ENCODE data around the gene SH3PXD2A. TPM values are rescaled to one million over a fixed set of nuclear protein-coding genes. Genes with fewer than 3 reads are reported as not detected.

SH3PXD2A gene
- total RNA-seq, 4 donors from 2014 or later, result 35.0 to 54.8 (median 45.4) TPM

- no peak for DNase-seq (ENCODE audit: low spot score in 2 of 2)
- intact Hi-C loops (cut with DNase I; ENCODE audit: low total_unique reads), result no loop called here
- TF ChIP-seq, protein P1, sequence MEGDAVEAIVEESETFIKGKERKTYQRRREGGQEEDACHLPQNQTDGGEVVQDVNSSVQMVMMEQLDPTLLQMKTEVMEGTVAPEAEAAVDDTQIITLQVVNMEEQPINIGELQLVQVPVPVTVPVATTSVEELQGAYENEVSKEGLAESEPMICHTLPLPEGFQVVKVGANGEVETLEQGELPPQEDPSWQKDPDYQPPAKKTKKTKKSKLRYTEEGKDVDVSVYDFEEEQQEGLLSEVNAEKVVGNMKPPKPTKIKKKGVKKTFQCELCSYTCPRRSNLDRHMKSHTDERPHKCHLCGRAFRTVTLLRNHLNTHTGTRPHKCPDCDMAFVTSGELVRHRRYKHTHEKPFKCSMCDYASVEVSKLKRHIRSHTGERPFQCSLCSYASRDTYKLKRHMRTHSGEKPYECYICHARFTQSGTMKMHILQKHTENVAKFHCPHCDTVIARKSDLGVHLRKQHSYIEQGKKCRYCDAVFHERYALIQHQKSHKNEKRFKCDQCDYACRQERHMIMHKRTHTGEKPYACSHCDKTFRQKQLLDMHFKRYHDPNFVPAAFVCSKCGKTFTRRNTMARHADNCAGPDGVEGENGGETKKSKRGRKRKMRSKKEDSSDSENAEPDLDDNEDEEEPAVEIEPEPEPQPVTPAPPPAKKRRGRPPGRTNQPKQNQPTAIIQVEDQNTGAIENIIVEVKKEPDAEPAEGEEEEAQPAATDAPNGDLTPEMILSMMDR (IDR thresholded peaks at IDR 0.05), result no peak
- TF ChIP-seq POLR2A (IDR thresholded peaks at IDR 0.05), result no peak
- H3K4me3 ChIP-seq (ENCODE audit: low read depth, poor library complexity, severe bottlenecking), result no peak overlapping the region
- 51 to 54% methylated on average over 11 of the region's 11 CpGs for WGBS, 2 donors
Observed at GRCh38 chr10:103640436-103641181, 214.8 kb downstream of the SH3PXD2A start.

DNA sequence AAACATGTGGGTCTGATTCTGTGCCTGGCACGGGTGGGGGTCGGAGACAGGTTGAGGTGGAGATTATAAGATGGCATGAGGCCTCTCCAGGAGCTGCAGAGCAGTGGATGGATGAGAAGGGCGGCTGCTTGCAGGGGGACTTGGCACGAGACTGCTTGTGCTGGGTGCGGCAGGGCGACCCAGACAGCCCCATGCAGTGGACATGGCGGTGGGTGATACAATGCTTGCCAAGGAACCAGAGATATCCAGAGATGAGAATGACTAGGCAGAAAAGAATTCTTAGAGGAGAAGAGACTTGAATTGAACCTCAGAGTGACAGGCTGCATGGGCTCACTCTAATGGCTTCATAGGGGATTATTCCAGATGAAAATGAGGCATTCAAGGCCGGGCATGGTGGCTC lies 216.4 kb downstream of the SH3PXD2A start:
- TF ChIP-seq, protein P1 (IDR thresholded peaks at IDR 0.05), result no peak
- TF ChIP-seq POLR2A (IDR thresholded peaks at IDR 0.05), result no peak
- H3K4me3 ChIP-seq (ENCODE audit: low read depth, poor library complexity, severe bottlenecking), result no peak overlapping the region
- intact Hi-C loops (cut with DNase I; ENCODE audit: low total_unique reads), result no loop called here
- DNase-seq (ENCODE audit: low spot score in 2 of 2), result no peak
- 78 to 84% methylated on average over 8 of the region's 8 CpGs for WGBS, 2 donors

DNA sequence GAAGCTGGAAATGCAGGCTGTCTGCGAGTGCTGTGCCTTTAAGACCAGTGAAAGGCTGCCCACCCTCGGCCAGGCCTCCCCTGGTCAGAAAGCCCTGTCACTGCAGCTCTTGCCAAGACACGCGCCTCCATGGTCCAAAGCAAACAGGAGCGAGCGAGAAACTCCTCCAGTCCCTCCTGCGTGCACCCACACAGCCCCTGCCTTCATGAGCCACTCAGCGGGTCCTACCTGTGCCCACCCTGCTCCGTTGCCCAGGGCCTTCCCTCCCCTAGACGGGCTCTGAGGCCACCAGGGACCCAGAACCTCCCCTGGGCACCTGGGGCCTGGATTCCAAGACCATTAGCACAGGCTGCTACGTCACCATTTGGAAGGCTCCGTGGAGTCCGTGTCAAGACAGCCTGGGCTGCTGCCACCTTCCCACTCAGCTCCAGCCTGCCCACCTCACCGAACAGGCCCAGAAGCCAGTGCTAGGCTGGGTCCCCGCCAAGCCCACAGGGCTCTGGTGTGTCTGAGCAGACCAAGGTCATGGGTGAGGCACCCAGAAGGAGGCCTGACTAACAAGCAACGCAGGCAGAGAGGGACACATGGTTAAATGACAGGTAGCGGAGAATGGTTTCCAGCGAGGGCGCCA lies 217.3 kb downstream of the SH3PXD2A start:
- WGBS, 2 donors, result 35 to 59% methylated on average over 17 to 19 of the region's 19 CpGs
- no peak for DNase-seq (ENCODE audit: low spot score in 2 of 2)
- intact Hi-C loops (cut with DNase I; ENCODE audit: low total_unique reads), result no loop called here
- TF ChIP-seq POLR2A (IDR thresholded peaks at IDR 0.05), result no peak
- TF ChIP-seq, protein P1 (IDR thresholded peaks at IDR 0.05), result no peak
- no peak overlapping the region for H3K4me3 ChIP-seq (ENCODE audit: low read depth, poor library complexity, severe bottlenecking)

DNA sequence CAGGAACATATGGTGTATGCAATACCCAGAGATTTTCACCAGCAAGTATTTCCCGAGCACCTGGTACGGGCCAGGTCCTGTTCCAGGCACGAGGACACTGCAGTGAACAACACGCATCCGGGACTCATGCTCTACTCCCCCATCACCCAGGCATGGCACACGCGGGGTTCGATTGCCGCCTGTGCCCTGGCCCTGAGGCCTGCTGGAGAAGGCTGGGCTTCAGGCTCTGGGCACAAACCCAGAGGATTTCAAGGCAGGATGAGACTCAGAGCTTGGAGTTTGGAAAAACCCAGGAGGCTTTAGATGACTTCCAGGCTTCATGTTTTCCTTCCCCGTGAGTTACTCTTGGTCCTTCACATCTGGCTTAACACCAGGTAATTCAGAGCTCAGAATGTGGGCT lies 218.4 kb downstream of the SH3PXD2A start:
- no peak overlapping the region for H3K4me3 ChIP-seq (ENCODE audit: low read depth, poor library complexity, severe bottlenecking)
- 46 to 63% methylated on average over 7 to 10 of the region's 10 CpGs for WGBS, 2 donors
- TF ChIP-seq, protein P1 (IDR thresholded peaks at IDR 0.05), result no peak
- TF ChIP-seq POLR2A (IDR thresholded peaks at IDR 0.05), result no peak
- no peak for DNase-seq (ENCODE audit: low spot score in 2 of 2)
- intact Hi-C loops (cut with DNase I; ENCODE audit: low total_unique reads), result no loop called here

GRCh38 chr10:103636492-103636891 lies 218.9 kb downstream of the SH3PXD2A start:
- no peak for TF ChIP-seq POLR2A (IDR thresholded peaks at IDR 0.05)
- TF ChIP-seq, protein P1 (IDR thresholded peaks at IDR 0.05), result no peak
- H3K4me3 ChIP-seq (ENCODE audit: low read depth, poor library complexity, severe bottlenecking), result no peak overlapping the region
- WGBS, 2 donors, result 64 to 74% methylated on average over 5 of the region's 5 CpGs
- DNase-seq (ENCODE audit: low spot score in 2 of 2), result no peak
- intact Hi-C loops (cut with DNase I; ENCODE audit: low total_unique reads), result no loop called here
